PC-9 (cell line): Measurements from ENCODE around the gene RPL36A. TPM values are rescaled to one million over a fixed set of nuclear protein-coding genes. Genes with fewer than 3 reads are reported as not detected.

Experiments
- BruUV-seq: library from RNA; stranded (reverse); fragments of 400-500 nt; replicated peaks from 2 replicates; lab custom pipeline; 2021; lab: Mats Ljungman, UMichigan
- CTCF ChIA-PET: fragments of 300-600 bp; sonication (Branson Sonifier 250); formaldehyde crosslinking; loops from one replicate; lab custom pipeline; 2022; ENCODE audit warnings: antibody characterized with exemption; lab: Charles Lee
- POLR2A ChIA-PET: fragments of 300-600 bp; sonication (Branson Sonifier 250); formaldehyde crosslinking; loops from one replicate; lab custom pipeline; 2022; ENCODE audit warnings: antibody characterized with exemption; ENCODE audit not compliant: unreplicated experiment; lab: Charles Lee
- DNase-seq, 2 experiments: peaks; one replicate each; pipeline versions ENCODE4 v3.0.0 to v3.0.0-alpha.2; 2015 to 2022; ENCODE audit warnings: mixed read lengths in 1 of 2
- H2AFZ ChIP-seq: fragments of 200-600 bp; sonication (generic); 2 replicates; pipeline ENCODE4 v1.8.1; 2017; ENCODE audit warnings: antibody characterized with exemption
- H3F3A ChIP-seq: fragments of 200-600 bp; sonication (generic); 2 replicates; pipeline ENCODE4 v1.8.1; 2017; ENCODE audit warnings: antibody characterized with exemption, mild to moderate bottlenecking, low read depth; ENCODE audit not compliant: insufficient read depth
- H3K27ac ChIP-seq: fragments of 200-600 bp; sonication (generic); 2 replicates; pipeline ENCODE4 v1.6.1; 2016; ENCODE audit warnings: mixed run types
- H3K27me3 ChIP-seq: fragments of 200-600 bp; sonication (generic); 2 replicates; pipeline ENCODE4 v1.6.1; 2016; ENCODE audit warnings: low read depth, mixed run types; ENCODE audit not compliant: insufficient read depth
- H3K36me3 ChIP-seq: fragments of 200-600 bp; sonication (generic); 2 replicates; pipeline ENCODE4 v1.6.1; 2016; ENCODE audit warnings: low read depth, mixed run types
- H3K4me1 ChIP-seq: fragments of 200-600 bp; sonication (generic); replicated peaks from 2 replicates; pipeline ENCODE4 v1.6.1; 2016; ENCODE audit warnings: mixed run types; ENCODE audit not compliant: insufficient read depth
- H3K4me2 ChIP-seq: fragments of 200-600 bp; sonication (generic); 2 replicates; pipeline ENCODE4 v1.6.1; 2017; ENCODE audit warnings: mixed run types
- H3K4me3 ChIP-seq: fragments of 200-600 bp; sonication (generic); 2 replicates; pipeline ENCODE4 v1.6.1; 2016; ENCODE audit warnings: mixed run types
- H3K79me2 ChIP-seq: fragments of 200-600 bp; sonication (generic); 2 replicates; pipeline ENCODE4 v1.6.1; 2017; ENCODE audit warnings: low read depth, mixed run types
- H3K9me2 ChIP-seq: fragments of 200-600 bp; sonication (generic); 2 replicates; pipeline ENCODE4 v1.8.1; 2017; ENCODE audit warnings: mild to moderate bottlenecking; ENCODE audit not compliant: insufficient read depth
- H3K9me3 ChIP-seq: fragments of 200-600 bp; sonication (generic); 2 replicates; pipeline ENCODE4 v1.8.1; 2016; ENCODE audit warnings: low read depth; ENCODE audit not compliant: insufficient read depth
- H4K20me1 ChIP-seq: fragments of 200-600 bp; sonication (generic); 2 replicates; pipeline ENCODE4 v1.8.1; 2017; ENCODE audit not compliant: insufficient read depth
- CTCF ChIP-seq: fragments of 200-600 bp; sonication (generic); conservative IDR thresholded peaks from 2 replicates; pipeline ENCODE4 v1.6.1; 2017; ENCODE audit warnings: mixed run types, antibody characterized with exemption, mild to moderate bottlenecking, moderate library complexity
- EZH2 ChIP-seq: fragments of 200-600 bp; sonication (generic); IDR thresholded peaks from 2 replicates; pipeline ENCODE4 v1.8.0; 2017; ENCODE audit warnings: antibody characterized with exemption, low read depth
- intact Hi-C: fragments of 100-400 bp; cut with micrococcal nuclease; formaldehyde crosslinking; loops from one replicate; pipeline ENCODE4 v1.10.0; 2022; ENCODE audit not compliant: unreplicated experiment
- total RNA-seq: library from RNA; stranded (reverse); gene quantifications from 2 replicates; pipeline ENCODE4 v1.2.3, GENCODE V29; 2021

RPL36A gene
- total RNA-seq, 1 experiment from 2014 or later = 299 TPM

DNA sequence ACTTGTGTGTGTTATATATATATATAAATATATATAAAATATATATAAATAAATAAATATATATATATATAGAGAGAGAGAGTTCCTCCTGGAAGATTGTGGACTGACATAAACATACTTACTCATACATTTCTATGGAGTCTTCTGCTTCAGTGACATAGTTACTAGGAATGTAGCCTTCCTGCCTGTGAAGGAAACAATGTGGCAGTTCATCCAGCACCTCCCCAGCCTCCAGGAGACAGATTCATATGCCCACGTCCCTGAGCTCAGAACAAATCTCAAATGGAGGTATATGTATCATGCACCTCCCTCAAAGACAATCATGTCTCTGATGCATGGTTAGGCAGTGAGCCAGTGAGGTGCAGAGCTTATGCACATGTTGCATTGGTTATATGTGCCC lies 30.8 kb upstream of the RPL36A start:
- Histone ChIP-seq H3K9me3 (no peaks in the 10 kb centered on the region), H3K27me3 (no peaks in the 10 kb centered on the region), H3K79me2 (no peaks in the 10 kb centered on the region), H3K4me1 (no peaks in the 10 kb centered on the region), H3K36me3 (no peaks in the 10 kb centered on the region), H3K27ac (no peak overlapping the region), H3K9me2 (no peaks in the 10 kb centered on the region), H4K20me1 (no peaks in the 10 kb centered on the region), H3K4me2 (no peak overlapping the region), H3K4me3 (no peak overlapping the region), H2AFZ (no peak overlapping the region), H3F3A (no peaks in the 10 kb centered on the region)
- intact Hi-C loops = no loop called here
- TF ChIP-seq CTCF = no peak
- no peak for TF ChIP-seq EZH2
- ChIA-PET POLR2A (no interaction called here), CTCF (no interaction called here)
- DNase-seq = no peak
- BruUV-seq = no TSS peak

GRCh38 chrX:101360390-101360789 lies 30.4 kb upstream of the RPL36A start:
- BruUV-seq = no TSS peak
- no peak for DNase-seq
- H3K9me2 ChIP-seq = no peaks in the 10 kb centered on the region
- H3K4me3 ChIP-seq = no peak overlapping the region
- H3K36me3 ChIP-seq = no peaks in the 10 kb centered on the region
- no peak overlapping the region for H3K27ac ChIP-seq
- ChIA-PET CTCF (no interaction called here), POLR2A (no interaction called here)
- H3K4me2 ChIP-seq = no peak overlapping the region
- TF ChIP-seq EZH2 (no peak), CTCF (no peak)
- no peaks in the 10 kb centered on the region for H3K9me3 ChIP-seq
- no peaks in the 10 kb centered on the region for H3F3A ChIP-seq
- no peaks in the 10 kb centered on the region for H3K4me1 ChIP-seq
- H4K20me1 ChIP-seq = no peaks in the 10 kb centered on the region
- H3K27me3 ChIP-seq = no peaks in the 10 kb centered on the region
- intact Hi-C loops = no loop called here
- no peak overlapping the region for H2AFZ ChIP-seq
- no peaks in the 10 kb centered on the region for H3K79me2 ChIP-seq

DNA sequence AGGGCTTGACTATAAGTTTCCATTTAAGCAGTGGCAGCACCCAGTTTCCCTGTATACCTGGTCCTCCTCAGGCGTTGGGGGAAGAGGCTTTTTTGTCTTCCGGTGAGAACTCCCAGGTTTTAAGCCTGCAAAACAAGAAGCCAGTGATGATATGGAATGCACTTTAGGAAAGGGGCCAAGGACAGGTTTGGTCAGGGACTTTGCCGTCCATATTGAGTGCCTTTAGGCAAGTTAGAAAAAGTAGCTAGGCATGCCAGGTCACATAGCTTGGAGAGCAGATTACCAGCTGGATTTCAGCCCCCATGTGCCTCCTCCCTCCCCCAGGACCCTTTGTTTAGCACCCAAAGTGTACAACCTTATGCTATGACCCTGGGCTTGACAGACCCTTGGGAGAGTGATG lies 28.7 kb upstream of the RPL36A start:
- no peaks in the 10 kb centered on the region for H3K4me1 ChIP-seq
- CTCF ChIA-PET = no interaction called here
- H3K9me3 ChIP-seq = no peaks in the 10 kb centered on the region
- TF ChIP-seq CTCF = no peak
- TF ChIP-seq EZH2 = no peak
- no peak overlapping the region for H3K4me2 ChIP-seq
- H3F3A ChIP-seq = no peaks in the 10 kb centered on the region
- H2AFZ ChIP-seq = no peak overlapping the region
- DNase-seq = no peak
- no peak overlapping the region for H3K4me3 ChIP-seq
- BruUV-seq = no TSS peak
- intact Hi-C loops = no loop called here
- no peaks in the 10 kb centered on the region for H3K9me2 ChIP-seq
- POLR2A ChIA-PET = no interaction called here
- no peaks in the 10 kb centered on the region for H3K79me2 ChIP-seq
- H3K36me3 ChIP-seq = no peaks in the 10 kb centered on the region
- no peak overlapping the region for H3K27ac ChIP-seq
- H3K27me3 ChIP-seq = no peaks in the 10 kb centered on the region
- no peaks in the 10 kb centered on the region for H4K20me1 ChIP-seq
